Measurements from ENCODE around the gene DPP4. TPM values are rescaled to one million over a fixed set of nuclear protein-coding genes. Genes with fewer than 3 reads are reported as not detected.
A peak's percentile ranks its signal among the peaks of the same experiment; 100 is the strongest.

Gene DPP4
- total and polyA plus RNA-seq, 2 of the 13 experiments (the other 11 are each of a cell fraction or from before 2014, with no cell fraction given) = 39.4 to 109 TPM

GRCh38 chr2:162085090-162085891 is 11.3 kb upstream of the DPP4 start (continued):
- TF ChIP-seq ZNF776 (CRISPR knock-in tag; IDR thresholded peaks at IDR 0.05) = no peak
- no peak for TF ChIP-seq DBP (CRISPR knock-in tag; IDR thresholded peaks at IDR 0.05; ENCODE audit: not compliant biosample characterization)
- no peak for TF ChIP-seq MED13 (CRISPR knock-in tag; IDR thresholded peaks at IDR 0.05)
- TF ChIP-seq JUNB (CRISPR knock-in tag; IDR thresholded peaks at IDR 0.05; ENCODE audit: borderline replicate concordance) = no peak
- TF ChIP-seq ZNF3 (CRISPR knock-in tag; IDR thresholded peaks at IDR 0.05) = no peak
- TF ChIP-seq ATF3 (CRISPR knock-in tag; IDR thresholded peaks at IDR 0.05) = peak; percentile 76
- TF ChIP-seq HNF4G (IDR thresholded peaks at IDR 0.05; ENCODE audit: borderline replicate concordance, low read depth, low read length) = peak; percentile 75
- TF ChIP-seq HNF4G (CRISPR knock-in tag; IDR thresholded peaks at IDR 0.05; ENCODE audit: borderline replicate concordance, low read depth) = no peak; the same call in 1 of the 2 replicates
- TF ChIP-seq FOXA3 (CRISPR knock-in tag; IDR thresholded peaks at IDR 0.05) = peak; percentile 94
- no peak for TF ChIP-seq ZNF10 (CRISPR knock-in tag; IDR thresholded peaks at IDR 0.05; ENCODE audit: borderline replicate concordance, low read depth)
- TF ChIP-seq GRHL1 (CRISPR knock-in tag; conservative IDR thresholded peaks at IDR 0.05) = no peak
- no peak for TF ChIP-seq ZNF18 (CRISPR knock-in tag; IDR thresholded peaks at IDR 0.05; ENCODE audit: insufficient replicate concordance)
- TF ChIP-seq GATA4 (IDR thresholded peaks at IDR 0.05; ENCODE audit: borderline replicate concordance, low read depth) = no peak
- 0 out of 2 replicates have a peak, but pooled peaks have one; percentile 15 for TF ChIP-seq FOSL2 (CRISPR knock-in tag; IDR thresholded peaks at IDR 0.05)
- TF ChIP-seq CEBPG (CRISPR knock-in tag; IDR thresholded peaks at IDR 0.05) = peak; percentile 91
- no peak for TF ChIP-seq CSRNP2 (CRISPR knock-in tag; conservative IDR thresholded peaks at IDR 0.05; ENCODE audit: low read depth)
- no peak for TF ChIP-seq AFF4 (CRISPR knock-in tag; IDR thresholded peaks at IDR 0.05)
- no peak for TF ChIP-seq NFE2L2 (IDR thresholded peaks at IDR 0.05; ENCODE audit: low read length)
- TF ChIP-seq ZNF850 (CRISPR knock-in tag; conservative IDR thresholded peaks at IDR 0.05) = no peak
- no peak for TF ChIP-seq ZNF333 (CRISPR knock-in tag; IDR thresholded peaks at IDR 0.05; ENCODE audit: borderline replicate concordance)
